HepG2 (cell line): Measurements from ENCODE around the gene C11orf68. TPM values are rescaled to one million over a fixed set of nuclear protein-coding genes. Genes with fewer than 3 reads are reported as not detected.

Source experiments
- ATAC-seq: fragments of 200-7000 bp; cut with Tn5 transposase; 3 replicates; pipeline ENCODE4 v1.9.1; 2020; ENCODE audit warnings: mild to moderate bottlenecking, moderate library complexity
- BruUV-seq: library from RNA; stranded (reverse); fragments of 400-500 nt; replicated peaks from 2 replicates; lab custom pipeline; 2021; lab: Mats Ljungman, UMichigan
- CTCF ChIA-PET: fragments of 300-600 bp; formaldehyde crosslinking; extraction: SDS; loops from one replicate; lab custom pipeline; 2021; ENCODE audit warnings: low total read pairs, inconsistent platforms, low intra/inter-chr PET ratio; lab: Yijun Ruan, JAX
- POLR2A ChIA-PET: fragments of 350-600 bp; sonication (Branson Sonifier 250); formaldehyde crosslinking; loops from one replicate; lab custom pipeline; 2020; ENCODE audit warnings: antibody characterized with exemption, inconsistent platforms; lab: Yijun Ruan, JAX
- DNase-seq: peaks from one replicate; pipeline ENCODE4 v3.0.0-alpha.2; 2015; ENCODE audit warnings: low spot score
- FAIRE-seq: peaks from 3 replicates; lab custom pipeline; 2011; peaks lifted over from hg19 to GRCh38; lab: Jason Lieb, UNC
- H2AFZ ChIP-seq: one replicate; pipeline ENCODE4 v1.6.1; 2011; ENCODE audit warnings: low read length, inconsistent platforms
- H3K27ac ChIP-seq: fragments of 300-600 bp; 3 replicates; pipeline ENCODE4 v1.8.0; 2011; ENCODE audit warnings: mixed run types, mild to moderate bottlenecking, mixed read lengths, low read length, inconsistent platforms; ENCODE audit not compliant: insufficient read depth; ENCODE audit errors: extremely low read length
- H3K27me3 ChIP-seq, 2 experiments: fragments of 200-600 bp in 1 of 2; 2 replicates in 1 of 2; 3 replicates in 1 of 2; pipeline versions ENCODE4 v1.6.0 to v1.8.0; 2011; ENCODE audit warnings: low read length in 2 of 2, mild to moderate bottlenecking in 2 of 2, moderate library complexity in 2 of 2, inconsistent platforms in 1 of 2; ENCODE audit not compliant: insufficient read depth in 2 of 2, control insufficient read depth in 1 of 2
- H3K36me3 ChIP-seq, 2 experiments: fragments of 200-600 bp in 1 of 2; replicated peaks in 1 of 2; 2 replicates in 1 of 2; 3 replicates in 1 of 2; pipeline versions ENCODE4 v1.5.1 to v1.8.0; 2011; ENCODE audit warnings: low read length in 2 of 2, inconsistent platforms in 1 of 2; ENCODE audit not compliant: insufficient read depth in 2 of 2, control insufficient read depth in 1 of 2
- H3K4me1 ChIP-seq: 2 replicates; pipeline ENCODE4 v1.5.1; 2012; ENCODE audit warnings: low read length, inconsistent platforms; ENCODE audit not compliant: insufficient read depth
- H3K4me2 ChIP-seq: 2 replicates; pipeline ENCODE4 v1.6.0; 2011; ENCODE audit warnings: low read depth, low read length, inconsistent platforms
- H3K4me3 ChIP-seq, 3 experiments: fragments of 200-600 bp in 1 of 3; sonication (generic), shearing (Covaris generic) in 1 of 3; replicated peaks in 1 of 3; 2 replicates each; pipeline ENCODE4 v1.5.1; 2011 to 2016; ENCODE audit warnings: low read length in 3 of 3, inconsistent platforms in 2 of 3, low read depth in 2 of 3, mild to moderate bottlenecking in 2 of 3, control low read depth in 1 of 3, mixed read lengths in 1 of 3; ENCODE audit not compliant: insufficient read depth in 1 of 3
- H3K79me2 ChIP-seq: one replicate; pipeline ENCODE4 v1.6.1; 2011; ENCODE audit warnings: low read length, inconsistent platforms; ENCODE audit not compliant: insufficient read depth
- H3K9ac ChIP-seq: 2 replicates; pipeline ENCODE4 v1.6.0; 2011; ENCODE audit warnings: mild to moderate bottlenecking, low read depth, low read length, inconsistent platforms; ENCODE audit not compliant: insufficient read depth
- H3K9me3 ChIP-seq: 2 replicates; pipeline ENCODE4 v1.5.1; 2012; ENCODE audit warnings: mild to moderate bottlenecking, low read length
- H4K20me1 ChIP-seq: 2 replicates; pipeline ENCODE4 v1.6.0; 2011; ENCODE audit warnings: inconsistent platforms, mild to moderate bottlenecking, low read length, moderate library complexity; ENCODE audit not compliant: insufficient read depth
- AGO2 ChIP-seq: fragments of 200-400 bp; formaldehyde crosslinking; optimal IDR thresholded peaks from 2 replicates; pipeline ENCODE3; 2017; ENCODE audit warnings: mild to moderate bottlenecking, low read depth, low read length, moderate library complexity
- AKAP8 ChIP-seq: sonication (generic); formaldehyde crosslinking; IDR thresholded peaks from 2 replicates; pipeline ENCODE4 v1.5.1; 2020; ENCODE audit warnings: mild to moderate bottlenecking, missing genetic modification reagents
- CERS6 ChIP-seq: sonication (generic); formaldehyde crosslinking; IDR thresholded peaks from 2 replicates; pipeline ENCODE4 v1.5.0; 2020; ENCODE audit warnings: missing genetic modification reagents
- CREB1 ChIP-seq, 2 experiments: fragments of 450-650 bp in 1 of 2; IDR thresholded peaks; 2 replicates each; pipeline ENCODE4 v1.6.1; 2016 to 2017; ENCODE audit warnings: control low read depth in 1 of 2, mild to moderate bottlenecking in 1 of 2, missing compliant biosample characterization in 1 of 2, missing genetic modification characterization in 1 of 2
- ELK4 ChIP-seq: sonication (generic); formaldehyde crosslinking; IDR thresholded peaks from 2 replicates; pipeline ENCODE4 v1.9.0; 2021; ENCODE audit warnings: missing genetic modification reagents, borderline replicate concordance
- ESRRA ChIP-seq: sonication (generic); formaldehyde crosslinking; IDR thresholded peaks from 2 replicates; pipeline ENCODE4 v1.5.1; 2020; ENCODE audit warnings: mild to moderate bottlenecking, low read depth, missing genetic modification reagents
- FOXK2 ChIP-seq: fragments of 450-650 bp; IDR thresholded peaks from 2 replicates; pipeline ENCODE4 v1.6.1; 2016
- HMGA1 ChIP-seq: sonication (generic); formaldehyde crosslinking; conservative IDR thresholded peaks from 2 replicates; pipeline ENCODE4 v1.4.0; 2020; ENCODE audit warnings: missing genetic modification reagents
- KLF6 ChIP-seq: IDR thresholded peaks from 2 replicates; pipeline ENCODE4 v1.8.0; 2016; ENCODE audit warnings: missing biosample characterization, missing genetic modification reagents
- NONO ChIP-seq, 2 experiments: fragments of 450-650 bp in 1 of 2; sonication (generic) in 1 of 2; formaldehyde crosslinking in 1 of 2; IDR thresholded peaks in 1 of 2; conservative IDR thresholded peaks in 1 of 2; 2 replicates each; pipeline versions ENCODE4 v1.6.1 to v1.8.0; 2017 to 2022; ENCODE audit warnings: mild to moderate bottlenecking in 1 of 2, missing genetic modification reagents in 1 of 2, moderate library complexity in 1 of 2
- POLR2A ChIP-seq, 2 experiments: IDR thresholded peaks; 2 replicates each; pipeline ENCODE4 v1.6.1; 2011; ENCODE audit warnings: low read depth in 2 of 2, low read length in 2 of 2, mild to moderate bottlenecking in 1 of 2, moderate library complexity in 1 of 2; ENCODE audit not compliant: insufficient read depth in 1 of 2
- PRPF4 ChIP-seq: fragments of 200-400 bp; formaldehyde crosslinking; IDR thresholded peaks from 2 replicates; pipeline ENCODE4 v1.6.1; 2016; ENCODE audit warnings: low read length, low read depth; ENCODE audit not compliant: poor library complexity, severe bottlenecking
- SNAPC5 ChIP-seq: sonication (generic); formaldehyde crosslinking; IDR thresholded peaks from 2 replicates; pipeline ENCODE4 v1.8.1; 2023; ENCODE audit warnings: mild to moderate bottlenecking, missing genetic modification reagents, borderline replicate concordance
- ZBTB38 ChIP-seq: sonication (generic); formaldehyde crosslinking; IDR thresholded peaks from 2 replicates; pipeline ENCODE4 v1.5.1; 2020; ENCODE audit warnings: mild to moderate bottlenecking, missing genetic modification reagents
- ZC3H13 ChIP-seq: sonication (generic); formaldehyde crosslinking; IDR thresholded peaks from 2 replicates; pipeline ENCODE4 v1.8.1; 2023; ENCODE audit warnings: mild to moderate bottlenecking, missing genetic modification reagents, moderate library complexity
- ZNF326 ChIP-seq: sonication (generic); formaldehyde crosslinking; IDR thresholded peaks from 2 replicates; pipeline ENCODE4 v1.4.0; 2020; ENCODE audit warnings: missing genetic modification reagents, borderline replicate concordance
- ZNF503 ChIP-seq: sonication (generic); formaldehyde crosslinking; IDR thresholded peaks from 2 replicates; pipeline ENCODE4 v1.4.0; 2020; ENCODE audit warnings: missing genetic modification reagents
- ZNF615 ChIP-seq: sonication (generic); formaldehyde crosslinking; IDR thresholded peaks from 2 replicates; pipeline ENCODE4 v1.5.0; 2020; ENCODE audit warnings: mild to moderate bottlenecking, missing genetic modification reagents, borderline replicate concordance
- ZNF660 ChIP-seq: sonication (generic); formaldehyde crosslinking; IDR thresholded peaks from 2 replicates; pipeline ENCODE4 v1.5.1; 2020; ENCODE audit warnings: mild to moderate bottlenecking, low read depth, missing genetic modification reagents, borderline replicate concordance
- WGBS: methylation state at CpG from one replicate; pipeline ENCODE4 v1.1.6; 2017; ENCODE audit warnings: low lambda C conversion rate; 5-methylcytosine and 5-hydroxymethylcytosine counted together
- in situ Hi-C: cut with HindIII; loops from 2 replicates; pipeline ENCODE4 v1.10.0; 2017; ENCODE audit warnings: low pct_unique_long_range_greater_than_20kb; ENCODE audit not compliant: extremely low pct_ligation_motif_present
- intact Hi-C: fragments of 100-400 bp; cut with micrococcal nuclease; formaldehyde crosslinking; loops from one replicate; pipeline ENCODE4 v1.10.0; 2022; ENCODE audit not compliant: unreplicated experiment
- polyA plus RNA-seq, 8 experiments: library from polyadenylated mRNA; depleted of rRNA in 3 of 8; stranded (reverse) in 7 of 8; unstranded in 1 of 8; fragments of >200 nt; fragmentation: Illumina TruSeq in 4 of 8; extraction: Trizol in 4 of 8; gene quantifications; 2 replicates each; pipeline versions ENCODE4 v1.2.1 to v1.2.3, GENCODE V29; 2011 to 2016; ENCODE audit warnings: low read depth in 4 of 8, missing spikeins in 1 of 8, mixed read lengths in 1 of 8; ENCODE audit not compliant: insufficient read depth in 1 of 8
- total RNA-seq, 5 experiments: library from RNA; depleted of rRNA; stranded (reverse); fragments of >200 nt; fragmentation: Illumina TruSeq; extraction: Trizol; gene quantifications; 2 replicates each; pipeline ENCODE4 v1.2.3, GENCODE V29; 2016; ENCODE audit warnings: low read depth in 1 of 5

C11orf68 gene
- total and polyA plus RNA-seq, 2 of the 13 experiments (the other 11 are each of a cell fraction or from before 2014, with no cell fraction given): 8.4 to 28.3 TPM

- ChIA-PET POLR2A (interaction anchor here (1.5 to 7.6 kb wide), 7 partner anchors 8 to 72 kb away, joined by 4 to 95 read pairs (median 26); partner anchors contain the start of genes C11orf68, EFEMP2, FOSL1 and MUS81), CTCF (interaction anchor here (6.9 kb wide), 1 partner anchor 97 kb away, joined by 63 read pairs; no protein-coding TSS in a partner anchor)
- Histone ChIP-seq H3K9me3 (no peaks in the 10 kb centered on the region), H3K36me3 (peaks cover 8 to 18% of the 10 kb centered on the region in 2 experiments; a peak in 4 of 5 replicates), H4K20me1 (no peaks in the 10 kb centered on the region), H3K79me2 (peaks cover 27% of the 10 kb centered on the region), H2AFZ (no peak overlapping the region), H3K4me1 (peaks cover 51% of the 10 kb centered on the region), H3K9ac (peak overlapping the region; percentile 90; the same call in 1 of the 2 replicates), H3K4me2 (peak overlapping the region; percentile 99), H3K27me3 (no peaks in the 10 kb centered on the region; a peak in 1 of 5 replicates), H3K27ac (peak overlapping the region; percentile 77), H3K4me3 (peak overlapping the region in 1 of 3 experiments; percentile 91; a peak in 1 of 6 replicates)
- DNase-seq (no peak), ATAC-seq (no peak), FAIRE-seq (no peak)
- 94% methylated on average over 10 of the region's 10 CpGs for WGBS
- intact Hi-C loops: no loop called here
- in situ Hi-C loops: no loop called here
- BruUV-seq: no TSS peak
- TF ChIP-seq CERS6: no peak
- no peak for TF ChIP-seq CREB1 (IDR thresholded peaks at IDR 0.05)
- no peak for TF ChIP-seq CREB1 (CRISPR knock-in tag; IDR thresholded peaks at IDR 0.05)
- no peak for TF ChIP-seq PRPF4
- no peak for TF ChIP-seq ZNF326 (CRISPR knock-in tag)
- no peak for TF ChIP-seq ZNF660 (CRISPR knock-in tag)
- no peak for TF ChIP-seq ZNF503
- no peak for TF ChIP-seq ZNF615 (CRISPR knock-in tag)
- TF ChIP-seq AGO2: peak; percentile 45
- TF ChIP-seq KLF6 (CRISPR knock-in tag): no peak
- 0 out of 2 replicates have a peak, but pooled peaks have one; percentile 3 for TF ChIP-seq ZBTB38 (CRISPR knock-in tag)
- TF ChIP-seq FOXK2: no peak
- 0 out of 4 replicates have a peak, but pooled peaks of 1 of the 2 experiments have one; percentile 30 for TF ChIP-seq POLR2A (IDR thresholded peaks at IDR 0.05; ENCODE audit: insufficient read depth in 1 of 2, low read depth in 2 of 2, low read length in 2 of 2)
- TF ChIP-seq SNAPC5: no peak
- no peak for TF ChIP-seq ESRRA (CRISPR knock-in tag)
- peak; percentile 88 for TF ChIP-seq ZC3H13 (CRISPR knock-in tag)
- TF ChIP-seq AKAP8: peak; percentile 62; the same call in 1 of the 2 replicates
- no peak for TF ChIP-seq HMGA1 (CRISPR knock-in tag)
- no peak for TF ChIP-seq NONO (IDR thresholded peaks at IDR 0.05)
- TF ChIP-seq NONO (CRISPR knock-in tag; conservative IDR thresholded peaks at IDR 0.05): no peak
- TF ChIP-seq ELK4 (CRISPR knock-in tag): no peak
Measured at GRCh38 chr11:65892661-65893317, 26.1 kb downstream of the C11orf68 start.
